NCI-H345 treated with DMSO at 0.1 percent for 48 hours (cell line): Measurements from ENCODE around the gene MT2A.
"Not testable (repeated sequence)": the region's sequence is repeated elsewhere in the genome, so short reads cannot be mapped to it uniquely, and the experiment has no call there.

ENCODE experiments used
- DNase-seq: peaks from one replicate; lab custom pipeline; 2025; ENCODE audit not compliant: unreplicated experiment; lab: John Stamatoyannopoulos, UW

Gene MT2A

DNA sequence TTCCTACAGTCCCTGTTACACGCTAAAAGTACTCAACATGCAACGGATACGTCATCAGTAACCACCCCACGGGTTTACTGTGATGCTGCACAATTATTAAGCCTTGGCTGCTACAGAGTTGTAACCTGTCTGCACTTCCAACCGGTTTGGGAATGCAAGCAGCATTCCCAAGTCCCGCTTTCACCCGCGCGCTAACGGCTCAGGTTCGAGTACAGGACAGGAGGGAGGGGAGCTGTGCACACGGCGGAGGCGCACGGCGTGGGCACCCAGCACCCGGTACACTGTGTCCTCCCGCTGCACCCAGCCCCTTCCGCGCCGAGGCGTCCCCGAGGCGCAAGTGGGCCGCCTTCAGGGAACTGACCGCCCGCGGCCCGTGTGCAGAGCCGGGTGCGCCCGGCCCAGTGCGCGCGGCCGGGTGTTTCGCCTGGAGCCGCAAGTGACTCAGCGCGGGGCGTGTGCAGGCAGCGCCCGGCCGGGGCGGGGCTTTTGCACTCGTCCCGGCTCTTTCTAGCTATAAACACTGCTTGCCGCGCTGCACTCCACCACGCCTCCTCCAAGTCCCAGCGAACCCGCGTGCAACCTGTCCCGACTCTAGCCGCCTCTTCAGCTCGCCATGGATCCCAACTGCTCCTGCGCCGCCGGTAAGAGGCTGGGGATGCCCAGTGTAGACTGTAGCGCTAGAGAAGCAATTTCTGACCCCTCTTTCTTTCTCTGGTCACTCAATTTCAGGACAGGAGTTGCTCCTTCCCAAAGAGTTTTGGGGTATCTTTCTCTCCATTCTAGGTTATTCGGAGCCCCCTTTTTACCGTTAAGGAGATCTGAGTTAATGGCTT is at the start of gene MT2A:
MT2A (plus strand) TSS at position 542 of the 833 bp plus-strand sequence; CDS start at position 614, 72 bp downstream.
- peak; percentile 84 for DNase-seq

DNA sequence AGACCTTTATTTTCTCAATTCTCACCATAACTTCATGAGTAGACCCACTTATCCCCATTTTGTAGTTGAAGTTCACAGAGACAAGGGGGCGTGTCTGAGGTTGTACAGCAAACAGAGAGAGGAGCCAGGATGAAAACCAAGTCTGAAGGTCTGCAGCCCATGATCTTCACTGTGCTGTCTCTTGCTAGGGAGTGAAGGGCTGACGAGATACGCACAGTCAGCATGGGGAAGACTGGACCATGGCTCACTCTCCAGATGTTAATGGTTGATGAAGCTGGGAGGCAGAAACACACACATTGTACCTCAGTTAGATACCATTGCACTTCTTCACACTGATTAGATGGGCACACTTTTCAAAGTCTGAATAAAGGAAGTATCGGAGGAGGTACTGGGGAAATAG is 49.3 kb upstream of the MT2A start:
- no peak for DNase-seq

DNA sequence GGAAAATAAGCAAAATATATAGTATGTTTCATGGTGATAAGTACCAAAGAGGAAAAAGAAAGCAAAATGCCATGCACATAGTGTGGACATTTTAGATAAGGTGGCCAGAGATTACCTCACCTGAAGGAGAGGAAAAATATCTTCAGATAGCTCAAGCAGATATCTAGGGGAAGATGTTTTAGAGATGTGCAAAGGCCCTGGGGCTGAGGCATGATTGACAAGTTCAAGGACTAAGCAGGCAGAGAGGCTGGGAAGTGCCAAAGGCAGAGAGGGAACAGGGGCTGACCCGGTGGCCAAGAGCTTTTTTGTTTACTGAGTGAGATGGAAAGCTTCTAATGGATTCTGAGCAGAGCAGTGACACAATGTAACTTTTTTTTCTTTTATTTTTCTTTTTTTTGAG is 47.9 kb upstream of the MT2A start:
- DNase-seq = no peak

DNA sequence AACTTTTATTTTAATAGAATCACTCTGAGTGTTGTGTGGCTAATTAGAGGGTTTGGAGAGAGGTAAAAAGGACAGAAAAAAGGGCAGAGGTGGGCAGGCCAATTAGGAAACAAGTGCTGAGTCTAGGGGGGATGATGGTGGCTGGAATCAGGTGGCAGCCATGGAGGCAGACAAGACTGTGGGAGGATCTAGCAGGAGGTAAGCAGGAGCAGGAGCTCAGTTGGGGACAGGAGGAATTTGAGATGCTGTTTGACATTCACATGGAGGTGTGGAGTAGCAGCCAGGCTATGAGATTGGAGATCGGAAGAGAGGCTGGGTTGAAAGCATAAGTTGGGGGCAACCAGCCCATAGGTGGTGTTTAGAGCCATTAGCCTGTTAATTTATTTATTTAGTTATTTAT is 47.3 kb upstream of the MT2A start:
- DNase-seq = no peak

DNA sequence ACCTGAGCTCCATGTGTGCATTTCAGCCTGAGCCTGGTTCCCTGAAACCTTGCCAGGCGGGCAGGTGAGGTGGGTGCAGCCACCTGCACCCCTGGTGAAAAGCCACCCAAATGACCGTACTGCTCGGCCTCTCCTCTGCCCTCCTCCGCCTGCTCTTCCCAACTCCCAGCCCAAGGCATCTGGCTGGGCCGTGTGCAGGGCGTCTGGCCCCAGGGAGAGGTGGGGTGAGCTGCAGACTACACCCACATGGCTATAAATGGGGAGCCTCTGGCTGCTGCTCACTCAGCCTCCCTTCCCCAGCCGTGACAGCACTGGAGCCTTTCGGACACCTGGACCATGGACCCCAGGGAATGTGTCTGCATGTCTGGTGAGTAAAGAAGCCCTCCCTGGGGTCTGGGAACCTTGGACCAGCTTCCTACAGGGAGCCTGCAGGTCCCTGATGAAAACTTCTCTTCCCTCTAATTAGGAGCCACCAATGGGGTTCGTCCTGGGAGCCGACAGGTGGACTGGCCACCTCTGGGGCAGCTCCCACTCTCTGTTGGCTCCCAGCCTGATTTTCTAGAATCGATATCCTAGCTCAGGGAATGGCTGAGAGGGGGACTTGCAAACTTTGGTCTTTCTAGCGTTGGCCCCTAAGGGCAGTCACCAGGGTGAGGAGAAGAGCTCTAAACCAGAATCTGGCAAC is 43.4 kb upstream of the MT2A start, which contains the start of gene MT4:
MT4 (plus strand) TSS at position 281 of the 685 bp plus-strand sequence; CDS start at position 337, 56 bp downstream.
- DNase-seq = no peak

DNA sequence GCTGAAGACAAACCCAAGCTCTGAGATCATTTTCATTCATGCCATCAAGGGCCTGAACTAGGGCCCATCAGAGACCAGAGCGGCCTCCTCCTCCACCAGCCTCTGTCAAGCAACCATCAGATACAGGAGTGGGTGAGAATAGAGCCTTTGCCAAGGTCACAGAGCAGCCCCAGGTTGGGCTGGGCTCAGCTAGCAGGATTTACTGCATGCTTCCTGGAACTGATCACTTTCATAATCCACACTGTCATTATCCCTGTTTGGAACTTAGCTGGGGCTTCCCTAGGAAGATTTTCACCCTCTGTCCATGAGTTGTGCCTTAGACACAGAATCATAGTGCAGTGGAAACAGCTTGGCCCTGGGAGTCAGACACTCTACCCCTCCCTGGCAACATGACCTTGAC is 38.4 kb upstream of the MT2A start:
- DNase-seq = no peak

DNA sequence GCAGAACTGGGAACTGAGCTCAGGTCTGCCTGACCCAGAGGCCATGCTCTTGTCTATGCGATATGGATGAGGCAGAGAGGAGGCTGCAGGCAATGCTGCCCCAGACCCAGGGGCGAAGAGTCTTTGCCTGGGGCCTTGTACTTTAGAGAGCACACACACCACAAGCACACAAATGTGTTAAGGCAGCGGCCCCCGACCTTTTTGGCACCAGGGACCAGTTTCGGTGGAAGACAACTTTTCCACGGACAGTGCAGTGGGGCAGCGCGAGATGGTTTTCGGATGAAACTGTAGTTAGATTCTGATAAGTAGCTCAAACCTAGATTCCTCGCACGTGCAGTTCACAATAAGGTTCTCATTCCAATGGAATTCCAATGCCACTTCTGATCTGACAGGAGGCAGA is 36.9 kb upstream of the MT2A start:
- no peak for DNase-seq

DNA sequence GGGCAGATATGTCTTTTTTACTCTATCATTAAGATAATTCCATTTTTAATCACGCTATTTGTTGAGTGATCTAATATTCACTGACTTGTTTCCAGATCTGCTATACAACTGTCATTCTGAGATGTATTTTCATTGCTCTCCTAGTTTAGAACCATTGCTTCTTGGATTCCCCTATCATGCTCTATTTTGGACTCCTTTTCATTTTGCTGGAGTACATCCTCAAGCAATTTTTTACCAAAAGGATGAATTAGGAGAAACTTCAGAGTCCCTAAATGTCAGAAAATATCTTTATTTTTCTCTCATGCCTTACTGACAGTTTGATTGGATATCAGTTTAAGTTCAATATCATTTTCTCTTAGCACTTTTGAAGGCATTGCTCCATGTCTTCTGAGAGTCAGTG is 33.8 kb upstream of the MT2A start:
- no peak for DNase-seq

DNA sequence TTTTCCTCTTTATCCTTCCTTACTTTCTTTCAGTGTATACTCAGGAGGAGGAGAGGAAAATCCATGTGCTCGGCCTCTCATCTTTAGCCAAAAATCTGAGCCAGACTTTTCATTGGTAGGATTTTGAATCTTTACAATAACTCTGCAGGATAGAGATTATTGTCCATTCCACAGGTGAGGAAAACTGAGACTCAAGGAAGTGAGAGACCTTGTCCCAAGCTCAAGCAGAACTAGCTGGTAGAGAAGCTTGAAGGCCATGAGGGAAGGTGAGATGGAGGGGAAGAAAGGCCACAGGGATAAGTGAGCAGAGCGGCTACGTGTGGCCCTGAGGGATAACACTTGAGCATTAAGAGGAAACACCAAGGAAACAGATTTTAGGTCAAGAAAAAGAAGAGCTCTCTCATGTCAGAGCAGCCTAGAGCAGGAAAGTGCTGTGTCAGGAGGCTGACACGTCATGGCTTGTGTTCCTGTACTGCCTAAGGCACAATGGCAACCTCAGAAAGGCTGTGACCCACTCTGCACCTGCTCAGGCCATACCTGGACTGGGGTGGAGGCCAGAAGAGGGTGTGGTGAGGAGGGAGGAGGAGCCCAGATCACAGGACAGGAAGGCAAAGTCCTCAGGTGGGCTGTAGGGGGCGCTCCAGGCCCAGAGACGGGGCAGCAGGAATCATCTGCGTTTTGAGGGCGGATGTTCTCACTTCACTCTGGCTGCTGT is 31.6 kb upstream of the MT2A start:
- peak; percentile 30 for DNase-seq

DNA sequence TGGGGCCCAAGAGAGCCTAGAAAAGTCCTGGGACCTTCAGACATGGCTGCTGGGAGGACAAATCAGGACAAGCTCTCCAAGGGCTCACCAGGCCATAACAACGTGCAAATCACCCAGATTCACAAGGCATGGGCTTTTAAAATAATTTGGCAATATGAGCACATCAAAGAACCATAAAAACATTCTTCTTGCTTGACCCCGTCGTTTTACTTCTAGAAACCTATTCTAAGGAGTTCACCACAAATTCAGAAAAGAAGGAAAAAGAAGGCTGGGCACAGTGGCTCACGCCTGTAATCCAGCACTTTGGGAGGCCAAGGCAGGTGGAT is 31.1 kb upstream of the MT2A start:
- DNase-seq = no peak

DNA sequence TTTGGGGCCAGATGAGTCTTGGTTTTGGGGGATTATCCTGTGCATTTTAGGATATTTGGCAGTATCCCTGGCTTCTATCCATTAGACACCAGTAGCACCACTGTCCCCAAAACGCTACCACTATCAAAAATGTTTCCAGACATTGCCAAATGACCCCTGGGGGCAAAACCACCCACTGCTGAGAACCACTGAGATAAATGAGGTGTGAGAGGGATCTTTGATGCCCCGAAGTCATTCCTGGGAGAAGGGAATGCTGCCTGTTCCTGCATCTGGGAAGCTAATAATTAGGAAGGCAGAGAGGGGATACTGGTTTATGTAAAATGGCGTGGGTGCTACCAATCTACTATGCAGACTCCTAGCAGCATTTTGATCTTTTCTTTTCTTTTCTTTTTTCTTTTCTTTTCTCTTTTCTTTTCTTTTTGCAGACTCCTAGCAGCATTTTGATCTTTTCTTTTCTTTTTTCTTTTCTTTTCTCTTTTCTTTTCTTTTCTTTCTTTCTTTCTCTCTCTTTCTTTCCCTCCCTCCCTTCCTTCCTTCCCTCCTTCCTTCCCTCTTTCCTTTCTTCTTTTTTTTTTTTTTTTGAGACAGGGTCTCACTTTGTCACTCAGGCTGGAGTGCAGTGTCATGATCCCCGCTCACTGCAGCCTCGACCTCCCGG is 27.9 kb upstream of the MT2A start:
- DNase-seq = no peak

DNA sequence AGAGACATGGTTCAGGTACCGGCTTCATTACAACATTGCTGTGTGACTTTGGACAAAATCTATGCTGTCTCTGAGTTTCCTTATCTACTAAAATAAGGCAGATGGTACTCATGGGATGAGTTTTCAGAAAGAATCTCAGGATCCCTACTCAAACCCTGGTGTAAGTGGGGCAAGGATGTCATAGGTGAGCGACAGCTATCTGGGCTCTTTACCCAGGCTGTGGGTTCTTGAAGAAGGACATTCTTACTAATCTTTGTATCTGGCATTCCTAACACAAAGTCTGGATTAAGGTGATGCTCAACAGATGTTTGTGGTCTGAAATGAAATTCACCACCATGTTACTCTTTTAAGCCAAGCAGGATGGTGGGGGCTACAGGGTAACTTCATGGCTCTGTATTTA is 25.5 kb upstream of the MT2A start:
- DNase-seq = not testable (repeated sequence)

DNA sequence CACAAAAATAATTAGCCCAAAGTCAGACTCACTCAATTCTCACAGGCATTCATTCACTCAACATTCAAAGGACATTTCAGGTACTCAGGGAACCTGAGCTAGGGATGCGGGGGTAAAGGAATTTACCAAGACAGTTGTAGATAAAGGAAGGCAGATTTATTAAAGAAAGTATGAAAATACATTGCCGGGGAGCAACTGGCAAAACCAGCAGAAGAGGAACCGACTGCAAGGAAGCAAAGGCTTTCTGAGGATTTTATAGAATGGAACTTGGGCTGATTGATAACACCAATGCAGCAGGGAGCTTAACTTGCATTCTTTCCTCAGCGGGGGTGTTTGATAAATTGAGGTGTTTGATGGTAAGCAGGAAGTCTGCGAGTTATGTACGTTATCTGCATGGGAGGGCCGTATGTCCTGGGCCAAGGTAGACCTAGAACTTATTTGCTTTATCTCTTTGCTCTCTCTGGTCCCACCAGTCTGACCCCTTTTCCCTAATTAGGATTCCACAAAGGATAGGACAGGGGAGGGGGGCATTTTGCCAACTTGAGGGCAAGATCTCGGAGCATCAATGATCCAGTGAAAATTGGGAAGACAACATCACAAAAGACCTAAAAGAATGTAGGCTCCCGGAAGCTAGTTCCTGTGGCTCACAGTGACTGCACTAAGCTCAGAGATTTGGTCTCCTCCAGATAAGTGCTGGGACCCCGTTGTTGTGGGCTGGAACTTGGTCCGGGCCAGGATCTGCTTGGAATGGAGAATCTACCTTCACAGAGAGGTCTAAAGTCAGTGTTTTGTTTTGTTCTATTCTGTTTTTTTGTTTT is 24.8 kb upstream of the MT2A start:
- DNase-seq = no peak

DNA sequence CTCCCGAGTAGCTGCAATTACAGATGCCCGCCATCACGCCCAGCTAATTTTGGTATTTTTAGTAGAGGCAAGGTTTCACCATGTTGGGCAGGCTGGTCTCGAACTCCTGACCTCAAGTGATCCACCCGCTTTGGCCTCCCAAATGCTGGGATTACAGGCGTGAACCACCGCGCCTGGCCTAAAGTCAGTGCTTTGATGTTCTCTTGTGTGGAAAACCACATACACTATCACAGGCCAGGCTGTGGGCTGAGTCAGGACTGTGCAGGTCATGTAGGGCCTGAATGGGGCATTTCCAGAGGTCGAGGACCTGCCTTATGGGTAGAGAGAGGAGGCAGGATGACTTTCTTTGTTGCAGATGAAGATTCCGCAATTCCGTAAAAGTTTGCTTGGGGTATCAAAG is 24.1 kb upstream of the MT2A start:
- no peak for DNase-seq

DNA sequence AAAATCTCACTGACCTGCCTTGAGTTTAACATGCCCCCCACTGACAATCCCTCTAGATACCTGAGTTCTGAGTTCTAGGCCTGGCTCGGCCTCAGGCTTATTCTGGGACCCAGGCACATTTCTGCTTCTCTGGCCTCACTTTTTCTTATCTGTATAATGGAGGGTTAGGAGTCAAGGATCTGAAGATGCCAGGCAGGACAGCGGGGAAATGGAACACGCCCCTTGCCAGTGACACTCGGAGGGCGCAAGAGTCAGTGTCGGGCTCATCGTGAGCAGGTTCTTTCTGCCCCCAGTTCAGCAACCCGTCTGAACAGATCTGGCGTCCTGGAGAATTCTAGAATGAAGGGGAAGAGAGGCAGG is 19.6 kb upstream of the MT2A start:
- DNase-seq = no peak

DNA sequence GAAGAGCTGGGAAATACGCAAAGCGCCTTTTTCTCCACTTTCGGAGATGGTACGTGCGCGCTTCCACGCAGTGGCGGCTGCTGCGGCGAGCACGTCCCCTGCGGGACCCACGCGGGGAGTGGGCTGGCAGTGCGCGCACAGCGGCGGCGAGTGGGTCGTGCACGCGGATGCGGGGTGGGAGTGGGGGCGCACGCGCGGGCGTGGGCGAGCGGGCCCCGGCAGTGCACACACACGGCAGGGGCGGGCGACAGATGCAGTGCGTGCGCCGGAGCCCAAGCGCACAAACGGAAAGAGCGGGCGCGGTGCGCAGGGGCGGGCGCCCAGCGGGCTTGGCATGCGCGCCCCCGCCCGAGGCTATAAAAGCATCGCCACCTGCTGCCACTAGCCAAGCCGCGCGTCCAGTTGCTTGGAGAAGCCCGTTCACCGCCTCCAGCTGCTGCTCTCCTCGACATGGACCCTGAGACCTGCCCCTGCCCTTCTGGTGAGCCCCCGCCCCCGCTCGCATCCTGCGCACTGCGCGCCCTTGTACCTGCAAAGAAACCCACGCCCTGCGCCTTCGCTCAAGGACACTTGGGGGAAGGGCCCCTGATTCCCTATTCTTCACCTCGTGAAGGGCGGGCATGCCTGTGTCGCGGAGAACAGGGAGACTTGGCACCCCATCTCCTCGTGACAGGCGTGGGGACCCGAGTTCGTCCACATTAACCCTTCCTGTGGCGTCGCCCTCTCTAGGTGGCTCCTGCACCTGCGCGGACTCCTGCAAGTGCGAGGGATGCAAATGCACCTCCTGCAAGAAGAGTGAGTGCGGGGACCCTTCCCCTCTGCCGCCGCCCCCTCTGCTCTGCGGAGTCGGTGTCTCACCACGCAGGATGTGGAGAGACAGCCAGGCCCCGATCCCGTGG is 19.0 kb upstream of the MT2A start, which contains the start of gene MT3:
MT3 (plus strand) TSS at position 388 of the 899 bp plus-strand sequence; CDS start at position 451, 63 bp downstream.
- peak; percentile 16 for DNase-seq

DNA sequence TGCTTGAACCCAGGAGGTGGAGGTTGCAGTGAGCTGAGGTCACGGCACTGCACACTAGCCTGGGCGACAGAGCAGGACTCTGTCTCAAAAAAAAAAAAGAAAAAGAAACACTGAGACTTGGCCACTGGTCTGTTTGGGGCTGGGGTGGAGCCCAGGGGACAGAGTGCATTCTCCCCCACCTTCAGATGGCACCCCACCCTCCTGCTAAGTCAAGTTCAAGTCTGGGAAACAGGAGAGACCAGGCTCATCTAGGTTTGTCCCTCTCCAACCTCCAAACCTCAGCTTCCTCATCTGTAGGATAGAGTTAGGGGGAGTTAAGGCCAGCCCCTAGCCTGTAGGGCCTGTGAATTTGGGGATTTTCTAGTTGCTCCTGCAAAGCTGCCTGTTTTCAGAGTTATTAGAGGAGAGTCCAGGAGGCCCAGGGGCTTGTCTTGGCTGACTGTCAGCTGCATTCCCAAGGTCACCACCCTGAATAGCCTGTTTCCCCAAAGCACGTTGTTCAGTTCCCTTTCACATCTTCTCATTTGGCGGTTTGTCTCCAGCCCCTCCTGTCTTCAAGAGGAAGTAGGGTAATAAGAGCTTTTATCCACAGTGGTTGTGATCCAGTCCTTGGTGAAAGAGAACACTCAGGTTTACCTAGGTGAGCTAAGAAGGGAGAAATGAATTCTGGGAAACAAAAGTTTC is 16.9 kb upstream of the MT2A start:
- no peak for DNase-seq

DNA sequence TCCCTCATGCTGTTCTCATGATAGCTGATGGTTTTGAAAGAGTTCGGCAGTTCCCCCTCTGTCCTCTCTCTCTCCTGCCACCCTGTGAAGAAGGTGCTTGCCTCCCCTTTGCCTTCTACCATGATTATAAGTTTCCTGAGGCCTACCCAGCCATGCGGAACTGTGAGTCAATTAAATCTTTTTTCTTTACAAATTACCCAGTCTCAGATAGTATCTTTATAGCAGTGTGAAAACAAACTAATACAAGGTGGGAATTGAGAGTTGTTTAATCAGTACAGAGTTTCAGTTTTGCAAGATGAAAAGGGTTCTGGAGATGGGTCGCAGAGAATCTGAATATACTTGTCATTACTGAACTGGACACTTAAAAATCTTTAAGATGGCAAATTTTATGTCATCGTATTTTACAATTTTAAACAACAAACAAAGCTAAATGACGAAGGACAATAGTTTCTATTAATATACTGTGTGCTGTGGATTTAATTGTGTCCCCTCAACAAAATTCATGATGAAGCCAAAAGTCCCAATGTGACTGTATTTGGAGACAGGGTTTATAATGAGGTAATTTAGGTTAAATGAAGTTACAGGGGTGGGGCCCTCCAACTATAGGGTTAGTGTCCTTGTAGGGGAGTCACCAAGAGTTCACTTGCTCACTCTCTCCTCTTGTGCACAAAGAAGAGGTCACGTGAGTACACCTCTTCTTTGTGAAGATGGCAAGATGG is 14.7 kb upstream of the MT2A start:
- no peak for DNase-seq
